Measurements from ENCODE around the gene TPO.
"Not testable (repeated sequence)": the region's sequence is repeated elsewhere in the genome, so short reads cannot be mapped to it uniquely, and the experiment has no call there.

TPO gene

DNA sequence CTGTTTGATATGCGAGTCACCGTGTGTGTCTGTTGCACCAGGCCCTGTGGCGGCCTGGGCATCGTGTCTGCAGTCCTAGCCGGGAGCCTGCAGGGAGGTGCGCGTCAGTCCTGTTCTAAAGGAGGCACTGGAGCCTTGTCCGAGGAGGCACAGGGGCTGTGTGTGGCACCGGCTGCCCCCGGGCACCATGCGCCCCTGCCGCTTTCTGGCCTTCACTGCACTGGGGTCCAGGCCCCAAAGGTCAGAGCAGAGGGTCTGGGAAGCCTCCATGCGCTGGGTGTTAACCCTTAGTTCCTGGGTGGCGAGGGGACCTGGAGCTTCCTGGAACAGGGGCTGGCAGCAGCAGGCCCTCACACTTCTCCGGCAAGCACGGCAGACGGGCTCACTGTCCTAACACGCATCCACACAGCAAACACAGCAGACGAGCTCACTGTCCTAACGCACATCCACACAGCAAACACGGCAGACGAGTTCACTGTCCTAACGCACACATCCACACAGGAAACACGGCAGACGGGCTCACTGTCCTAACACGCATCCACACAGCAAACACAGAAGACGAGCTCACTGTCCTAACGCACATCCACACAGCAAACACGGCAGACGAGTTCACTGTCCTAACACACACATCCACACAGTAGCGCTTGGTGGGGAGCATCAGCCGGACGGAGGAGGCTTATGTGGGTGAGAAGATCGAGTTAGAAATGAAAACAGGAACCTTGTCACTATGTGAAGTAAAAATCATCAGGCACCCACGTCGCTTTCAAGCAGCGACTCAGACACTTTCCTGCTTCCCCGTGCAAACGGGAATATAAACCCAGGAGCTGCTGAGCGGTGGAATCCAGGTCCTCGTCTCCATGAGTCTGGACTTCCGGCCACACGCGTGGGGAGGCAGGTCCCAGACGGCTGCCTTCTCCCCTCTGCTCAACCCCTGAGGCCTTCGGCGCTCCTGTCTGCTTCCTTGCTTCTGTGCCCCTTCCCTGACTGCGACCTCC is 65.3 kb downstream of the TPO start:
- Mint-ChIP-seq H3K27ac (no peak overlapping the region), H3K36me3 (ENCODE audit: low read depth) (no peaks in the 10 kb centered on the region), H3K4me1 (ENCODE audit: low read depth) (no peaks in the 10 kb centered on the region), H3K4me3 (no peak overlapping the region), H3K27me3 (peaks cover 2% of the 10 kb centered on the region), H3K9me3 (no peaks in the 10 kb centered on the region)
- DNase-seq: peak; percentile 11

DNA sequence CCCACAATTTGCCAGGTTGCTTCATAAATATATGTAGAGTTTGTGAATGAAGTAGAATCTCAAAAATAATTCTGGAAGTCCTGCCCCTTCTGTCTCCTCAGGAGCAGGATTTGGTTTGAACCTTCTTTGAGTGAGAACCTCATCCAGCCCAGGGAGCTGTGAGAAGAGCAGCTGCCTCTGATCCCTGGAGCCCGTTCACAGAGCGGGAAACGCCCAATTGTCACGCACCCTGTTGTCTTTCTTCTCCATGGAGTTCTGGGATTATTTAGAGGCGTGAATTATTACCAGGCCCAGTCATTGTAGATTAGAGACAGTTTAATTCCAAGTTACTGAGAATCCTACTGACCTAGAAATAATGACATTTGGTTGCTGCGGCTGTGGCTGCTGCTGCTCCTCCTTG is 66.1 kb downstream of the TPO start:
- no peak for DNase-seq
- Mint-ChIP-seq H3K9me3 (no peaks in the 10 kb centered on the region), H3K4me3 (no peak overlapping the region), H3K27ac (no peak overlapping the region), H3K27me3 (peaks cover 2% of the 10 kb centered on the region), H3K4me1 (ENCODE audit: low read depth) (no peaks in the 10 kb centered on the region), H3K36me3 (ENCODE audit: low read depth) (no peaks in the 10 kb centered on the region)

DNA sequence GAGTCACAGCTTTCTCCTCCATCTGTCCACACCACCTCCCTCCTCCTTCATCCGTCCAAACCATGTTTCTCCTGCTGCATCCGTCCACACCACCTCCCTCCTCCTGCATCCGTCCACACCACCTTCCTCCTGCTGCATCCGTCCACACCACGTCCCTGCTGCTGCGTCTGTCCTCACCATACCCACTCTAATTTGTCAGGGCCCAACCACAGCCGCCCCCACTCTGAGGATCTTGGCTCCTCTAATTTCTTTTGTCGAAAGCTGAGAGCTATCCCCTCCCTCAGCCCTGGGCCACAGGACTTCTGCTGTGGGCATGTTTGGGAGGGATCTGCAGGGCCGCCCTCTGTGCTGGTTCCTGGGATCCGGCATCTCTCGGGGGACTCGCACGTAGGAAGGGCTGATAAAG is 67.4 kb downstream of the TPO start:
- Mint-ChIP-seq H3K27me3 (peaks cover 2% of the 10 kb centered on the region), H3K9me3 (no peaks in the 10 kb centered on the region), H3K4me1 (ENCODE audit: low read depth) (no peaks in the 10 kb centered on the region), H3K36me3 (ENCODE audit: low read depth) (no peaks in the 10 kb centered on the region), H3K4me3 (no peak overlapping the region), H3K27ac (no peak overlapping the region)
- peak; percentile 2 for DNase-seq

DNA sequence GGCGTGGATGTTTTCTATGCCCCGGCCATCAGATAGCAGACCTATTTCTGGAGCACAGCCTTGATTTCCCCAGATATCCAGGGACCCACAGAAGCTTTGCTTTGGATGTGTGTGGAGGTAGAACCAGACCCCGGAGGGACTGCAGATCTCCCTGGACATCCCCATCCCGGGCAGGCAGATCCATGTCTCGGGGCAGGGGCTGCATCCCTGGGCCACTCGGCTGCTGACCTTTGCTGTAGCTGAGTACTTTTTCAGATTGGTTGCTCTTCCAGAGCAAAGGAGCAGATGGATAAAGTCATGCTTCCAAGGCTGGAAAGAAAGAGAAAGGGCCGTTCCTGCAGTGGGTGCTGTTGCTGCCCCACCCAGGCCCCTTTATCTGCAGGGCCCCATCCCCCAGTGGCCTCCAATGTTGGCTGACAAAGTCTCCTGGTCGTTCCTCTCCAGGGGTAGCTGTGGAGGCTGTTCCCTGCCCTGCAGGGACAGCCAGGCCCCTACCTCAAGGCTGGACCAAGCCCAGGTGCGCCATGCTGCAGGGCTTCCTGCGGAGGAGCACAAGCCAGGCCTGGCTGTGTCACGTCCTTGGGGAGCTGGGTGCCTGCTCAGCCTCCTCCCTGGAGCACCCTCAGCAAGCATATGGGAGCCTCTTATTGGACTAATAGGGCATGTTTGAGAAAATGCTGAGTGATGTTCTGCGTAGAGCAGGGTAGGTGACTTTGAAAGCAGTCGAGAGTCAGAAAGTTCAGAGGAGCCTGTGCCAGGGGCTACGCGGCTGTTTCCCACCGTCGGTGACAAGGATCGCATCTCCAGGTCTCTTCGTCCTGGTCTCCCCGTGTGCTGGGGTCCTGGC is 68.4 kb downstream of the TPO start:
- H3K27ac Mint-ChIP-seq: no peak overlapping the region
- no peak for DNase-seq
- no peaks in the 10 kb centered on the region for H3K4me1 Mint-ChIP-seq (ENCODE audit: low read depth)
- H3K4me3 Mint-ChIP-seq: no peak overlapping the region
- H3K36me3 Mint-ChIP-seq (ENCODE audit: low read depth): no peaks in the 10 kb centered on the region
- peaks cover 2% of the 10 kb centered on the region for H3K27me3 Mint-ChIP-seq
- H3K9me3 Mint-ChIP-seq: no peaks in the 10 kb centered on the region

DNA sequence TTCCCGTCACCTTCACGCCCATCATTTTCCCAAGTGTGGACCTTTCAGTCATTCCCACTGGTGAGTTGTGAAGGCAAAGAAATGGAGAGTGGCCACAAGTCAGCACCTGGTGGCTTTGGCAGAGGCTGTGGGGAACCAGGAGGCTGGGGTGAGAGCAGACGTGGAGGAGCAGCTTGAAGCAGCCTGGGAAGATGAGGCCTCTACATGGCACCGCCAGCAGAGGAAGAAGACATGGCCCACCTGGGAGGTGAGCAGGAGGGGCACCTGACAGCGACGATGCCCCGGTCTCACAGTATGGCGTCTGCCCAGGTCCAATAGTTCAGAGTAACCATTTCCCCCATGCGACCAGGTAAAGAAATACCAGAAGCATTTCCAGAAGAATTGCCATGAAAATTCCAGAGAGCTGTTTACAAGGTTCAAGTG is 69.0 kb downstream of the TPO start:
- Mint-ChIP-seq H3K9me3 (no peaks in the 10 kb centered on the region), H3K4me1 (ENCODE audit: low read depth) (no peaks in the 10 kb centered on the region), H3K27ac (no peak overlapping the region), H3K27me3 (peaks cover 2% of the 10 kb centered on the region), H3K4me3 (no peak overlapping the region), H3K36me3 (ENCODE audit: low read depth) (no peaks in the 10 kb centered on the region)
- DNase-seq: no peak

DNA sequence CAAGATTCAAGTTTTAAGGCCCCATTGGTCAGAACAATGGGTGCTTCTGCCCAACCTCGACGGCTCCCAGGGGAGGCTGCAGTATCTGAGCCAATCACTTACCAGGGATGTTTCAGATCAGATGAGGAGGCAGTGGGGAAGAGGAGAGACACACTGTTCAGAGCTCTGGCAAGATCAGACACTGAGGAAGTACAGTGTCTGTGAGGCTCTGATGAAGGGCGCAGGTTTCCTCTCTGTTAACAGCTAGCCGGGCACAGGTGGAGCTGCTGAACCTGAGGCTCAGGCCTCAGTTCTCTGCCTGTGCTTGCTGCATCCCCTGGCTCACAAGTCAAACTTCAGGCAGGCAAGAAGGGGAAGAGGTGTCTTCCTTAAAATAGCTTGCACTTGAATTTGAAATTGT is 69.7 kb downstream of the TPO start:
- Mint-ChIP-seq H3K27ac (no peak overlapping the region), H3K4me3 (no peak overlapping the region), H3K9me3 (no peaks in the 10 kb centered on the region), H3K4me1 (ENCODE audit: low read depth) (no peaks in the 10 kb centered on the region), H3K27me3 (peaks cover 2% of the 10 kb centered on the region), H3K36me3 (ENCODE audit: low read depth) (no peaks in the 10 kb centered on the region)
- DNase-seq: no peak

DNA sequence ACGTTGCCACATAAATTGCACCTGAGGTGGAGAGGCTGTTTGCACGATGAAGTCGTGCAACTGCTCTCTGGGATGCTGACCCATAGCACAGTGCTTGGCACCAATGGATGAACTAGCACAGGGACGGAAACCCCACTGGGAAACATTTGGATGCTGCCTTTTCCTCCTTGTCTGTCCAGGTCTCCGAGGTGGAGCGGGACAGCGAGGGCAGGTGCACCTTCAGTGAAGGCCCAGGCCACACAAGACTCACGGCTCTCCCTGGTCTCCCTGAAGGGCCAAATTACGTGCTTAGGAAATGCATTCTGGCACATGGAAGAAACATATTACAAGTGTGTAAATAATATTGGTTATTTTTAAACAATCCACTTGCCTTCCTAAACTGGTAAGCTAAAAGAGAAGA is 70.3 kb downstream of the TPO start:
- Mint-ChIP-seq H3K36me3 (ENCODE audit: low read depth) (no peaks in the 10 kb centered on the region), H3K4me3 (no peak overlapping the region), H3K9me3 (no peaks in the 10 kb centered on the region), H3K27ac (no peak overlapping the region), H3K27me3 (peaks cover 2% of the 10 kb centered on the region), H3K4me1 (ENCODE audit: low read depth) (no peaks in the 10 kb centered on the region)
- DNase-seq: no peak

DNA sequence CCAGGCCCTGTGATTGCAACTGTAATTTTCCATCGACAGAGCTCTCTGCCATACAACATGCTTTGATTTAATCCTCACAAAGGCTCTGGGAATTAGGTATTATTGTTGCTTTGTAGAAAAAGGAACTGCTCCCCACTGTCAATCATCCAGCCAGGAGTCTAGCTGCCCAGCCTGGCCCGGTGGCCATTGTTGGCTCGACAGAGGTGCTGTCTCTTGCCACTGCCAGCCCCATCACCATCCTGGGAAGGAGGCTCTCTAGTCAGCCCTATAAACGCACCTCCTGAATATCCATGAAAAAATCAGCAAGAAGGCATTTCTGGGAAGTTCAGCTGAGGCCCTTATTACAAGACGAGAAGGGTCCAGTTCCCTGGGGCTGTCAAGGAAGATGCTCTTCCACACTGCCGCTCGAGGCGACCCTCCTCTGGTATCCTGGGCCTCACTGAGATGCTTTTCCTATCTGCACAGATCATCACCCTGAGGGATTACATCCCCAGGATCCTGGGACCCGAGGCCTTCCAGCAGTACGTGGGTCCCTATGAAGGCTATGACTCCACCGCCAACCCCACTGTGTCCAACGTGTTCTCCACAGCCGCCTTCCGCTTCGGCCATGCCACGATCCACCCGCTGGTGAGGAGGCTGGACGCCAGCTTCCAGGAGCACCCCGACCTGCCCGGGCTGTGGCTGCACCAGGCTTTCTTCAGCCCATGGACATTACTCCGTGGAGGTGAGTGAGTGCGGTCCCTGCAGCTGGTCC is 71.0 kb downstream of the TPO start:
- Mint-ChIP-seq H3K27ac (no peak overlapping the region), H3K4me1 (ENCODE audit: low read depth) (no peaks in the 10 kb centered on the region), H3K36me3 (ENCODE audit: low read depth) (no peaks in the 10 kb centered on the region), H3K4me3 (no peak overlapping the region), H3K27me3 (no peaks in the 10 kb centered on the region), H3K9me3 (no peaks in the 10 kb centered on the region)
- DNase-seq: no peak

DNA sequence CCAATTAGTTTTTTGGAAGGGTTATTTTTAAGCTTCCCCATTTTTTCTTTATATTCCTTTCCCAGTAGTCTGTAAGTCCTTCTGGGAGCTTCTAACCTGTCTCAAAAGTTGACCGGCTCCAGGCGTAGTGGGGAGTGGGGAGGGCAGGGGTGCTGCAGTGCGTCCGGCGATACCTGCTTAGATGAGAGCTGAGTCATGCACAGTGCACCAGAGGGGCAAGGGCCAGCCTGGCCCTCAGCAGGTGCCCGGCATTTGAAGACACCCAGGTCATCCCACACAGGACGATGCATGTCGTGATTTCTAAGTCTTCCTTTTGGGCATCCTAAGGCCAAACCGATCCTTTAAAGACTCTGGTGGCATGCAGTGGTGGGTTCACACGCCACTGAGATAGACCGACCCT is 73.4 kb downstream of the TPO start:
- DNase-seq: no peak
- H3K36me3 Mint-ChIP-seq (ENCODE audit: low read depth): no peaks in the 10 kb centered on the region
- H3K27me3 Mint-ChIP-seq: no peaks in the 10 kb centered on the region
- no peaks in the 10 kb centered on the region for H3K4me1 Mint-ChIP-seq (ENCODE audit: low read depth)
- no peaks in the 10 kb centered on the region for H3K9me3 Mint-ChIP-seq
- no peak overlapping the region for H3K4me3 Mint-ChIP-seq
- H3K27ac Mint-ChIP-seq: no peak overlapping the region

DNA sequence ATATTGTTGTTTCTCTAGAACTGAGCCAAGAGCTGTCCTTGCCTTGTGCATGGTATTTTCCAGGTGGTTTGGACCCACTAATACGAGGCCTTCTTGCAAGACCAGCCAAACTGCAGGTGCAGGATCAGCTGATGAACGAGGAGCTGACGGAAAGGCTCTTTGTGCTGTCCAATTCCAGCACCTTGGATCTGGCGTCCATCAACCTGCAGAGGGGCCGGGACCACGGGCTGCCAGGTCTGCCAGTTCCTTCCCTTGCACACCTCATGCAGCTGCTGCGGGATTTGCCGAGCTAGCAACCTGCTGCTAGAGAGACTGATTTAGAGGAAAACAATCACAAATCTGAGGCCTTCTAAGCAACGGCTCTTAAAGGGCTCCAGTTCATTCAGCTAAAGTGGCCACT is 74.5 kb downstream of the TPO start:
- no peaks in the 10 kb centered on the region for H3K9me3 Mint-ChIP-seq
- H3K27ac Mint-ChIP-seq: no peak overlapping the region
- no peaks in the 10 kb centered on the region for H3K36me3 Mint-ChIP-seq (ENCODE audit: low read depth)
- H3K4me3 Mint-ChIP-seq: no peak overlapping the region
- no peaks in the 10 kb centered on the region for H3K4me1 Mint-ChIP-seq (ENCODE audit: low read depth)
- H3K27me3 Mint-ChIP-seq: no peaks in the 10 kb centered on the region
- peak; percentile 5 for DNase-seq

DNA sequence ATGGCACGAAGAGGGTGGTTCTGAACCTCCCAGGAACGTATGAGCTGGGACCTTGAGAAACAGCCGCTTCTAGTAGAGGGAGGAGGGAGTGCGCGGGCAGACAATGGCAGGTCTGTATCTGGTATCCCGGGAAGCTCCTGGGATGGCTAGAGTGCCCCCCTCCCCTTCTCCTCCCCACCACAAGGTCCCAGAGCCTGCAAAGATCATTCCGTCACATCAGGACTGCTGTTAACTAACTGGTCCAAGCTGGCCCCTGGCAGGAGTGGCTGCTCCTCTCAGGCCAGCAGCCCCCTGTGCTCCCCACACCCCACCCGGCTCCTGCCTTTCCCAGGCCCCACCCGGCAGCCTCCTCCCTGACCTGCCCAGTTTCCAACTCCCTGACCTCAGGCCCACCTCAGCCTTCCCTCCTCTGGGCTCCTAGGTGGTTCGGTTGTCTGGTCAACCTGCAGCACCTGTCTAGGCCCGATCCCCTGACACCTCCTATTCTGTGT is 75.0 kb downstream of the TPO start:
- no peaks in the 10 kb centered on the region for H3K27me3 Mint-ChIP-seq
- H3K36me3 Mint-ChIP-seq (ENCODE audit: low read depth): no peaks in the 10 kb centered on the region
- no peaks in the 10 kb centered on the region for H3K9me3 Mint-ChIP-seq
- no peak overlapping the region for H3K4me3 Mint-ChIP-seq
- DNase-seq: peak; percentile 11
- no peak overlapping the region for H3K27ac Mint-ChIP-seq
- H3K4me1 Mint-ChIP-seq (ENCODE audit: low read depth): no peaks in the 10 kb centered on the region

DNA sequence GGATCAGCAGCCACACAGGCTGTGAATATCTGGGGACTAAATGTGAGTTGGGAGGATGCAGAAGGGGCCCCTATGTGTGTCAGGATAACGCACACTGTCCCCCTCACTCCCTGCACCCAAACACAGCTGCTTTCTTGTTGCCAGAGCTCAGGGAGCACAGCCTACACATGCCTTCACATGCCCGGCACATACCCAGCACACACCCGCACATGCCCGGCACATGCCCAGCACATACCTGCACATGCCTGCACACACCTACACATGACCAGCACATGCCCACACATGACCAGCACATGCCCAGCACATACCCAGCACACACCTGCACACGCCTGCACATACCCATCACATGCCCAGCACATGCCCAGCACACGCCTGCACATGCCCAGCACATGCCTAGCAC is 75.6 kb downstream of the TPO start:
- Mint-ChIP-seq H3K36me3 (ENCODE audit: low read depth) (no peaks in the 10 kb centered on the region), H3K4me3 (no peak overlapping the region), H3K27ac (no peak overlapping the region), H3K27me3 (no peaks in the 10 kb centered on the region), H3K4me1 (ENCODE audit: low read depth) (no peaks in the 10 kb centered on the region), H3K9me3 (no peaks in the 10 kb centered on the region)
- peak; percentile 15 for DNase-seq

DNA sequence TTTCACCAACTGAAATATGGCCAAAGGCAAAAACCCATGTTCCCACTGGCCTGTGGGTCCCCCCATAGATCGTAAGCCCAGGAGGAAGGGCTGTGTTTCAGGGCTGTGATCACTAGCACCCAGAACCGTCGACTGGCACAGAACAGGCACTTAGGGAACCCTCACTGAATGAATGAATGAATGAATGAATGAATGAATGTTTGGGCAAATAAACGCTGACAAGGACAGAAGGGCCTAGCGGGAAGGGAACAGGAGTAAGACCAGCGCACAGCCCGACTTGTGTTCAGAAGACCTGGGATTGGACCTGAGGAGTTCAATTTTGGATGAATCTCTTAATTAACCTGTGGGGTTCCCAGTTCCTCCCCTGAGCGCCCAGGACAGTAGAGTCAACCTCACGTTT is 76.2 kb downstream of the TPO start:
- Mint-ChIP-seq H3K4me1 (ENCODE audit: low read depth) (no peaks in the 10 kb centered on the region), H3K27ac (no peak overlapping the region), H3K9me3 (no peaks in the 10 kb centered on the region), H3K27me3 (no peaks in the 10 kb centered on the region), H3K36me3 (ENCODE audit: low read depth) (no peaks in the 10 kb centered on the region), H3K4me3 (no peak overlapping the region)
- DNase-seq: peak; percentile 3

DNA sequence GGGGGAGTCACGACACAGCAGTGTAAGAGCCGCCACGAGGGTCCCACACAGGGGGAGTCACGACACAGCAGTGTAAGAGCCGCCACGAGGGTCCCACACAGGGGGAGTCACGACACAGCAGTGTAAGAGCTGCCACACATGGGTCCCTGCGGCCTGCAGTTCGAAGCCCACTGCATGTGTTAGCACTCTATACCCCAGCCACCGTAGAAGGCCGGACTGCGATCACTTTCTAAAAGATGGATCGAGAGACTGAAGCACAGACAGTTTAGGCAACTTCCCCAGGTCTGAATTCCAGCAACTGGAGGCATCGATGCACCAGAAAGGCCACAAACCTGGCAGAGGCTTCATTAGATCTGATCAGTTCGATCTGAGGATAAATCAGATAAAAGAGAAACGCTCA is 77.1 kb downstream of the TPO start:
- H3K4me1 Mint-ChIP-seq (ENCODE audit: low read depth); H3K9me3 Mint-ChIP-seq; H3K27ac Mint-ChIP-seq; H3K36me3 Mint-ChIP-seq (ENCODE audit: low read depth); H3K4me3 Mint-ChIP-seq; H3K27me3 Mint-ChIP-seq: not testable (repeated sequence)
- DNase-seq: peak; percentile 7

All from activated T-cell treated with anti-CD3 and anti-CD28 coated beads, Interleukin-2, amount 50 U/mL, for 24 hours (primary cell).